Spleen (tissue), 7 donors: Measurements from ENCODE around the gene PDIA5.

Experiments used
- CTCF ChIP-seq, 11 experiments: fragments of 200-600 bp in 7 of 11; fragments of 450-650 bp in 4 of 11; sonication (generic) in 4 of 11; IDR thresholded peaks in 8 of 11; conservative IDR thresholded peaks in 3 of 11; 1 replicate in 7 of 11; 2 replicates in 4 of 11; pipeline versions ENCODE4 v1.4.0 to v1.8.0; 2016 to 2021; ENCODE audit warnings: antibody characterized with exemption in 11 of 11, inconsistent platforms in 4 of 11, mild to moderate bottlenecking in 1 of 11
- POLR2A ChIP-seq, 3 donors: fragments of 450-650 bp; IDR thresholded peaks; one replicate each; pipeline ENCODE4 v1.5.1; 2017; ENCODE audit warnings: antibody characterized with exemption in 3 of 3, mild to moderate bottlenecking in 1 of 3
- POLR2AphosphoS5 ChIP-seq, 3 donors: sonication (generic); formaldehyde crosslinking; IDR thresholded peaks; one replicate each; pipeline ENCODE4 v1.5.1; 2017; ENCODE audit warnings: antibody characterized with exemption in 3 of 3
- donor health status: DM: no; HTN: no; CAD: no; lungs with moderate emphysema.
- donor health status: DM: no; HTN: no; CAD: no.
- donor health status: DM: no; HTN: no; CAD: no.

- TF ChIP-seq CTCF (IDR thresholded peaks at IDR 0.05 in 8 of 11, conservative IDR thresholded peaks at IDR 0.05 in 3 of 11) (no peak), POLR2A (IDR thresholded peaks at IDR 0.05) (no peak), POLR2AphosphoS5 (IDR thresholded peaks at IDR 0.05) (no peak)
Measured at GRCh38 chr3:123188058-123188457, 121.2 kb downstream of the PDIA5 start.
